Activated CD8-positive, alpha-beta memory T cell treated with anti-CD3 and anti-CD28 coated beads, Interleukin-2, amount 50 U/mL, for 48 hours (primary cell): ENCODE measurements around the gene OTOS.

ENCODE experiments used
- DNase-seq: peaks from one replicate; pipeline ENCODE4 v3.0.0-alpha.2; 2020

Gene OTOS

GRCh38 chr2:240135706-240136012, 4.8 kb downstream of the OTOS start:
- DNase-seq: no peak

GRCh38 chr2:240134956-240135520, 5.4 kb downstream of the OTOS start:
- peak; percentile 52 for DNase-seq

GRCh38 chr2:240134466-240134865, 6.0 kb downstream of the OTOS start:
- peak; percentile 43 for DNase-seq

GRCh38 chr2:240133401-240133800, 7.1 kb downstream of the OTOS start:
- peak; percentile 15 for DNase-seq

GRCh38 chr2:240132651-240132980, 7.8 kb downstream of the OTOS start:
- no peak for DNase-seq

GRCh38 chr2:240131941-240132650, 8.4 kb downstream of the OTOS start:
- peak; percentile 47 for DNase-seq

- peak; percentile 34 for DNase-seq
These were observed 9.2 kb downstream of the OTOS start for GRCh38 chr2:240131296-240131695.

- peak; percentile 25 for DNase-seq
These were observed 9.9 kb downstream of the OTOS start for GRCh38 chr2:240130393-240131195.

GRCh38 chr2:240129731-240130392, 10.6 kb downstream of the OTOS start:
- DNase-seq: peak; percentile 36

- peak; percentile 38 for DNase-seq
These were observed 11.1 kb downstream of the OTOS start for GRCh38 chr2:240129311-240129710.

- DNase-seq: no peak
These were observed 11.8 kb downstream of the OTOS start for GRCh38 chr2:240128608-240129145.

- DNase-seq: peak; percentile 36
These were observed 12.4 kb downstream of the OTOS start for GRCh38 chr2:240127911-240128607.

GRCh38 chr2:240127191-240127750, 13.2 kb downstream of the OTOS start:
- DNase-seq: peak; percentile 34

- DNase-seq: no peak
These were observed 13.7 kb downstream of the OTOS start for GRCh38 chr2:240126731-240127130.

- peak; percentile 34 for DNase-seq
These were observed 14.7 kb downstream of the OTOS start for GRCh38 chr2:240125742-240126141.

GRCh38 chr2:240124651-240125030, 15.8 kb downstream of the OTOS start:
- no peak for DNase-seq

- DNase-seq: peak; percentile 26
These were observed 16.4 kb downstream of the OTOS start for GRCh38 chr2:240123821-240124650.

- no peak for DNase-seq
These were observed 18.8 kb downstream of the OTOS start for GRCh38 chr2:240121675-240122074.

- DNase-seq: no peak
These were observed 19.3 kb downstream of the OTOS start for GRCh38 chr2:240121190-240121589.

- DNase-seq: no peak
These were observed 26.2 kb downstream of the OTOS start for GRCh38 chr2:240114233-240114632.

- no peak for DNase-seq
These were observed 27.4 kb downstream of the OTOS start for GRCh38 chr2:240112914-240113690.
